ENCODE data around the gene BRSK2. TPM values are rescaled to one million over a fixed set of nuclear protein-coding genes. Genes with fewer than 3 reads are reported as not detected.

BRSK2 gene
- total and polyA plus RNA-seq, 2 of the 4 experiments (the other 2 are of a cell fraction), result 0.18 to 0.62 TPM

GRCh38 chr11:1381793-1382425 is 7.8 kb upstream of the BRSK2 start:
- H3K9me1 ChIP-seq (ENCODE audit: insufficient read depth, low read length), result no peaks in the 10 kb centered on the region
- H2AFZ ChIP-seq (replicated peaks; ENCODE audit: low read length, poor library complexity), result peak overlapping the region; percentile 99
- no peak overlapping the region for H2BK5ac ChIP-seq (ENCODE audit: low read depth, low read length, poor library complexity, severe bottlenecking)
- H3K56ac ChIP-seq (ENCODE audit: extremely low read depth, insufficient read depth, low read length), result no peak overlapping the region
- H2AK5ac ChIP-seq (ENCODE audit: low read depth, low read length), result no peak overlapping the region
- 70% methylated on average over 4 of the region's 10 CpGs; no CpG with 5 or more reads in 1 of the 2 experiments for WGBS, 2 experiments (ENCODE audit: extremely low coverage in 2 of 2, insufficient read length in 1 of 2)
- H3K18ac ChIP-seq (ENCODE audit: low read depth, low read length), result no peak overlapping the region
- H3K4ac ChIP-seq (ENCODE audit: low read depth, low read length), result no peak overlapping the region
- no peak for ATAC-seq (ENCODE audit: low read depth)
- H4K8ac ChIP-seq (ENCODE audit: low read depth in 2 of 2, low read length in 2 of 2), result peak overlapping the region in 1 of 2 experiments; percentile 80; a peak in 1 of 4 replicates
- intact Hi-C loops (cut with micrococcal nuclease) (no loop called here), in situ Hi-C loops (cut with MboI; ENCODE audit: low sequenced_read_pairs) (no loop called here), dilution Hi-C loops (cut with HindIII; ENCODE audit: low sequenced_read_pairs, unreplicated experiment) (no loop called here)
- no peak overlapping the region for H2AK9ac ChIP-seq (replicated peaks; ENCODE audit: low read depth, low read length, poor library complexity)
- no peaks in the 10 kb centered on the region; the same call in 1 of the 2 replicates for H4K20me1 ChIP-seq (ENCODE audit: insufficient read depth, low read length)
- no peak overlapping the region for H2BK120ac ChIP-seq (ENCODE audit: low read depth, low read length)
- no peak overlapping the region for H3K9ac ChIP-seq (ENCODE audit: low read depth, low read length)
- no TSS peak for BruUV-seq (replicated peaks)
- no peak overlapping the region for H3K14ac ChIP-seq (replicated peaks; ENCODE audit: low read depth, low read length)
- H3K36me3 ChIP-seq (ENCODE audit: control insufficient read depth, insufficient read depth, low read length), result no peaks in the 10 kb centered on the region
- H3K79me1 ChIP-seq (ENCODE audit: low read depth in 1 of 2, low read length in 2 of 2), result no peaks in the 10 kb centered on the region
- TF ChIP-seq RFX5 (IDR thresholded peaks at IDR 0.05; ENCODE audit: low read depth, low read length) (no peak), FOS (IDR thresholded peaks at IDR 0.05; ENCODE audit: low read depth, low read length) (no peak)
- H2BK20ac ChIP-seq (ENCODE audit: low read depth, low read length), result no peak overlapping the region
- no peak overlapping the region for H3K23ac ChIP-seq (ENCODE audit: low read depth, low read length)
- POLR2A ChIA-PET (ENCODE audit: unreplicated experiment), result no interaction called here
- H3K27me3 ChIP-seq (ENCODE audit: control insufficient read depth, insufficient read depth, low read length), result peaks cover 2% of the 10 kb centered on the region; the same call in 1 of the 2 replicates
- H2BK15ac ChIP-seq (ENCODE audit: low read depth, low read length), result no peak overlapping the region
- CTCF ChIA-PET, result no interaction called here
- no peak for DNase-seq
- peaks cover 2% of the 10 kb centered on the region; the same call in 1 of the 2 replicates for H3K9me3 ChIP-seq (ENCODE audit: control insufficient read depth, insufficient read depth, low read length)
- no peak overlapping the region for H3K4me3 ChIP-seq (ENCODE audit: insufficient read depth, low read depth, low read length)
- no peak overlapping the region for H4K91ac ChIP-seq (ENCODE audit: insufficient read depth, low read depth, low read length)
- no peak overlapping the region for H3K4me2 ChIP-seq (ENCODE audit: low read depth, low read length)
- no peak overlapping the region for H3K27ac ChIP-seq (ENCODE audit: insufficient read depth, low read length)
- 0 out of 2 replicates have a peak, but pooled peaks cover 5% of the 10 kb centered on the region for H3K4me1 ChIP-seq (ENCODE audit: control insufficient read depth, insufficient read depth, low read length)
- H4K5ac ChIP-seq (ENCODE audit: low read depth, low read length), result no peak overlapping the region

Measured in IMR-90 (cell line).